B cell (primary cell): ENCODE data around the gene TENM4.

Source experiments
- EZH2 ChIP-seq: IDR thresholded peaks from 2 replicates; pipeline ENCODE4 v1.6.1; 2012; ENCODE audit warnings: borderline replicate concordance, low read depth, mild to moderate bottlenecking, moderate library complexity, low read length; ENCODE audit not compliant: insufficient read depth, poor library complexity, severe bottlenecking
- TF ChIP-seq, protein P1 (sequence below): fragments of 200-600 bp; IDR thresholded peaks from one replicate; pipeline ENCODE4 v1.8.0; 2022; ENCODE audit warnings: antibody characterized with exemption, mild to moderate bottlenecking

- TF ChIP-seq, protein P1, sequence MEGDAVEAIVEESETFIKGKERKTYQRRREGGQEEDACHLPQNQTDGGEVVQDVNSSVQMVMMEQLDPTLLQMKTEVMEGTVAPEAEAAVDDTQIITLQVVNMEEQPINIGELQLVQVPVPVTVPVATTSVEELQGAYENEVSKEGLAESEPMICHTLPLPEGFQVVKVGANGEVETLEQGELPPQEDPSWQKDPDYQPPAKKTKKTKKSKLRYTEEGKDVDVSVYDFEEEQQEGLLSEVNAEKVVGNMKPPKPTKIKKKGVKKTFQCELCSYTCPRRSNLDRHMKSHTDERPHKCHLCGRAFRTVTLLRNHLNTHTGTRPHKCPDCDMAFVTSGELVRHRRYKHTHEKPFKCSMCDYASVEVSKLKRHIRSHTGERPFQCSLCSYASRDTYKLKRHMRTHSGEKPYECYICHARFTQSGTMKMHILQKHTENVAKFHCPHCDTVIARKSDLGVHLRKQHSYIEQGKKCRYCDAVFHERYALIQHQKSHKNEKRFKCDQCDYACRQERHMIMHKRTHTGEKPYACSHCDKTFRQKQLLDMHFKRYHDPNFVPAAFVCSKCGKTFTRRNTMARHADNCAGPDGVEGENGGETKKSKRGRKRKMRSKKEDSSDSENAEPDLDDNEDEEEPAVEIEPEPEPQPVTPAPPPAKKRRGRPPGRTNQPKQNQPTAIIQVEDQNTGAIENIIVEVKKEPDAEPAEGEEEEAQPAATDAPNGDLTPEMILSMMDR, result no peak
- TF ChIP-seq EZH2, result no peak
Measured at GRCh38 chr11:78929207-78929905, 511.5 kb downstream of the TENM4 start.
